HEK293T (cell line): Measurements from ENCODE around the gene EXOC8.
A peak's percentile ranks its signal among the peaks of the same experiment; 100 is the strongest.

ENCODE experiments used
- CTCF ChIA-PET: fragments of 350-600 bp; formaldehyde crosslinking; extraction: SDS; loops from one replicate; lab custom pipeline; 2021; ENCODE audit warnings: antibody characterized with exemption, inconsistent platforms; lab: Yijun Ruan, JAX
- POLR2A ChIA-PET: fragments of 350-600 bp; formaldehyde crosslinking; extraction: SDS; loops from one replicate; lab custom pipeline; 2020; ENCODE audit warnings: antibody characterized with exemption, inconsistent platforms; lab: Yijun Ruan, JAX
- DNase-seq: peaks from one replicate; pipeline ENCODE4 v3.0.0; 2012; ENCODE audit warnings: mixed read lengths; ENCODE audit errors: extremely low spot score
- ARNT ChIP-seq: fragments of 450-650 bp; IDR thresholded peaks from 2 replicates; pipeline ENCODE4 v1.6.1; 2017; ENCODE audit warnings: mild to moderate bottlenecking
- BHLHE40 ChIP-seq: fragments of 450-650 bp; IDR thresholded peaks from 2 replicates; pipeline ENCODE4 v1.6.1; 2016; ENCODE audit warnings: mild to moderate bottlenecking, moderate library complexity, borderline replicate concordance
- CTBP1 ChIP-seq: fragments of 450-650 bp; IDR thresholded peaks from 2 replicates; pipeline ENCODE4 v1.6.1; 2016; ENCODE audit warnings: borderline replicate concordance
- ELF4 ChIP-seq: fragments of 450-650 bp; IDR thresholded peaks from 2 replicates; pipeline ENCODE4 v1.6.1; 2017; ENCODE audit warnings: antibody characterized with exemption
- FOXA1 ChIP-seq: fragments of 450-650 bp; IDR thresholded peaks from 2 replicates; pipeline ENCODE4 v1.6.1; 2016; ENCODE audit warnings: mild to moderate bottlenecking
- FOXK2 ChIP-seq: fragments of 450-650 bp; IDR thresholded peaks from 2 replicates; pipeline ENCODE4 v1.6.1; 2016; ENCODE audit warnings: mild to moderate bottlenecking
- FOXM1 ChIP-seq: fragments of 450-650 bp; IDR thresholded peaks from 2 replicates; pipeline ENCODE4 v1.6.1; 2017; ENCODE audit warnings: mild to moderate bottlenecking, borderline replicate concordance
- HDGF ChIP-seq: fragments of 450-650 bp; IDR thresholded peaks from 2 replicates; pipeline ENCODE4 v1.6.1; 2017; ENCODE audit warnings: antibody characterized with exemption, borderline replicate concordance
- L3MBTL2 ChIP-seq: fragments of 450-650 bp; conservative IDR thresholded peaks from 2 replicates; pipeline ENCODE4 v1.6.1; 2016; ENCODE audit warnings: mild to moderate bottlenecking
- LEF1 ChIP-seq: fragments of 450-650 bp; IDR thresholded peaks from 2 replicates; pipeline ENCODE4 v1.6.1; 2017; ENCODE audit warnings: mild to moderate bottlenecking, borderline replicate concordance
- NFRKB ChIP-seq: fragments of 450-650 bp; IDR thresholded peaks from 2 replicates; pipeline ENCODE4 v1.6.1; 2016; ENCODE audit warnings: mild to moderate bottlenecking, moderate library complexity
- PKNOX1 ChIP-seq: fragments of 450-650 bp; IDR thresholded peaks from 2 replicates; pipeline ENCODE4 v1.6.1; 2016
- SP1 ChIP-seq: fragments of 450-650 bp; IDR thresholded peaks from 2 replicates; pipeline ENCODE4 v1.6.1; 2017
- SUZ12 ChIP-seq: fragments of 450-650 bp; IDR thresholded peaks from 2 replicates; pipeline ENCODE4 v1.6.1; 2016; ENCODE audit warnings: mild to moderate bottlenecking
- TARDBP ChIP-seq: fragments of 450-650 bp; IDR thresholded peaks from 2 replicates; pipeline ENCODE4 v1.6.1; 2016
- ZNF384 ChIP-seq: fragments of 450-650 bp; IDR thresholded peaks from 2 replicates; pipeline ENCODE4 v1.6.1; 2016

EXOC8 gene

GRCh38 chr1:231369282-231369681, 31.6 kb upstream of the EXOC8 start:
- TF ChIP-seq BHLHE40: no peak
- no peak for TF ChIP-seq TARDBP
- TF ChIP-seq HDGF: no peak
- no peak for TF ChIP-seq ARNT
- no peak for TF ChIP-seq FOXA1
- TF ChIP-seq NFRKB: no peak
- TF ChIP-seq LEF1: no peak
- no peak for TF ChIP-seq L3MBTL2
- TF ChIP-seq CTBP1: no peak
- TF ChIP-seq PKNOX1: no peak
- ChIA-PET POLR2A (interaction anchor here (1.0 kb wide), 1 partner anchor 159 kb away, joined by 3 read pairs; the partner anchor contains the start of gene TSNAX), CTCF (interaction anchor here (1.0 kb wide), 1 partner anchor 17 kb away, joined by 3 read pairs; no protein-coding TSS in a partner anchor)
- DNase-seq: no peak

GRCh38 chr1:231364192-231364591, 26.5 kb upstream of the EXOC8 start:
- TF ChIP-seq LEF1 (no peak), ELF4 (no peak), FOXM1 (no peak), BHLHE40 (no peak), SUZ12 (no peak), ZNF384 (no peak), NFRKB (no peak), CTBP1 (no peak)
- DNase-seq: no peak
- ChIA-PET CTCF (no interaction called here), POLR2A (no interaction called here)

- no peak for TF ChIP-seq HDGF
- no peak for DNase-seq
- ChIA-PET POLR2A (interaction anchor here (1.2 kb wide), 1 partner anchor 58 kb away, joined by 3 read pairs; no protein-coding TSS in a partner anchor), CTCF (interaction anchor here (1.9 kb wide), 1 partner anchor 227 kb away, joined by 5 read pairs; no protein-coding TSS in a partner anchor)
Observed at GRCh38 chr1:231363624-231364023, 26.0 kb upstream of the EXOC8 start.

- TF ChIP-seq CTBP1 (no peak), ARNT (no peak), SP1 (no peak), NFRKB (no peak), TARDBP (no peak)
- POLR2A ChIA-PET: interaction anchor here (1.2 to 1.5 kb wide), 2 partner anchors 24 to 58 kb away, joined by 3 read pairs; partner anchors contain the start of genes EXOC8 and SPRTN
- CTCF ChIA-PET: interaction anchor here (1.1 to 1.9 kb wide), 3 partner anchors 16 to 228 kb away, joined by 5 to 11 read pairs (median 7); no protein-coding TSS in a partner anchor
- DNase-seq: no peak
Observed at GRCh38 chr1:231362325-231362724, 24.7 kb upstream of the EXOC8 start.

GRCh38 chr1:231359113-231359512, 21.5 kb upstream of the EXOC8 start:
- TF ChIP-seq HDGF (no peak), TARDBP (no peak), L3MBTL2 (no peak), FOXM1 (no peak), PKNOX1 (no peak), NFRKB (no peak), SUZ12 (no peak), LEF1 (no peak), ELF4 (no peak), CTBP1 (no peak), SP1 (no peak), ARNT (no peak), BHLHE40 (no peak), FOXA1 (no peak), FOXK2 (no peak), ZNF384 (no peak)
- no peak for DNase-seq
- CTCF ChIA-PET: interaction anchor here (0.6 kb wide), 1 partner anchor 225 kb away, joined by 5 read pairs; no protein-coding TSS in a partner anchor
- POLR2A ChIA-PET: interaction anchor here (2.6 kb wide), 1 partner anchor 63 kb away, joined by 7 read pairs; the partner anchor contains the start of gene EGLN1

- ChIA-PET POLR2A (interaction anchor here (2.6 kb wide), 1 partner anchor 64 kb away, joined by 7 read pairs; the partner anchor contains the start of gene EGLN1), CTCF (interaction anchor here (0.6 to 1.2 kb wide), 5 partner anchors 20 to 245 kb away, joined by 3 to 5 read pairs (median 4); partner anchors contain the start of genes EXOC8 and SPRTN)
- peak; percentile 69 for DNase-seq
- TF ChIP-seq FOXM1 (no peak), PKNOX1 (peak; percentile 69)
Observed at GRCh38 chr1:231357831-231358354, 20.2 kb upstream of the EXOC8 start.

GRCh38 chr1:231357187-231357772, 19.6 kb upstream of the EXOC8 start:
- ChIA-PET CTCF (interaction anchor here (0.6 to 1.2 kb wide), 8 partner anchors 19 to 246 kb away, joined by 3 to 7 read pairs (median 4); partner anchors contain the start of genes EXOC8 and SPRTN), POLR2A (interaction anchor here (0.7 kb wide), 1 partner anchor 63 kb away, joined by 3 read pairs; no protein-coding TSS in a partner anchor)
- TF ChIP-seq SUZ12 (no peak), FOXM1 (no peak), ELF4 (no peak), TARDBP (no peak), SP1 (no peak)
- DNase-seq: no peak
